AG04449 (cell line): Measurements from ENCODE around the gene KCNN3.

Source experiments
- CTCF ChIA-PET: fragments of 350-600 bp; formaldehyde crosslinking; extraction: SDS; loops from one replicate; lab custom pipeline; 2021; ENCODE audit warnings: antibody characterized with exemption; lab: Yijun Ruan, JAX
- POLR2A ChIA-PET: fragments of 400-600, 350-600 bp; formaldehyde crosslinking; extraction: SDS; loops from one replicate; lab custom pipeline; 2020; ENCODE audit warnings: antibody characterized with exemption, inconsistent platforms; lab: Yijun Ruan, JAX
- DNase-seq: peaks from one replicate; pipeline ENCODE4 v3.0.0-alpha.2; 2010; ENCODE audit warnings: low read depth, low spot score
- H3K4me3 ChIP-seq: 2 replicates; pipeline ENCODE4 v1.5.1; 2011; ENCODE audit warnings: low read depth, mild to moderate bottlenecking, control low read depth, low read length
- TF ChIP-seq, protein P1 (sequence below): IDR thresholded peaks from one replicate; pipeline ENCODE4 v1.5.1; 2011; ENCODE audit warnings: mild to moderate bottlenecking, moderate library complexity, low read length, control low read depth, inconsistent platforms; ENCODE audit not compliant: insufficient read depth; ENCODE audit errors: missing control alignments

KCNN3 gene

DNA sequence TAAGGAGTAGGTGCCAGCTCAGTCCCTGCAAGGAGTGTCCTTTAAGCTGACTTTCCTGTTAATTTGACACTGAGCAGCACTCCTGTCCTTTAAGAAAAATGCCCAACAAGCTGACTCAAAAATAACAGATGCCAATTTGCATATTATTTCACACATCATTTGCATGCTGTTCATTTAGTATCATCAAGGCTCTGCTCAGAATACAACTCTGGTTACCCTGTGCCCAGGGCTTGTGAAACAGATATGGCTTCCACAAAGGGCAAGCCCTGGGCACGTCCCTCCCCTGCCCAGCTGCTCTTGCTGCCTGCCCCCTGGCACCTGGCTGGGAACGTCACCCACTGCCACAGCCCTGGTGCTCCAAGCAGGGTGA lies 10.3 kb downstream of the KCNN3 start:
- ChIA-PET CTCF (interaction anchor here (1.0 to 2.9 kb wide), 4 partner anchors 10 to 21 kb away, joined by 3 to 14 read pairs (median 8); partner anchors contain the start of gene KCNN3), POLR2A (no interaction called here)
- no peak overlapping the region for H3K4me3 ChIP-seq
- TF ChIP-seq, protein P1, sequence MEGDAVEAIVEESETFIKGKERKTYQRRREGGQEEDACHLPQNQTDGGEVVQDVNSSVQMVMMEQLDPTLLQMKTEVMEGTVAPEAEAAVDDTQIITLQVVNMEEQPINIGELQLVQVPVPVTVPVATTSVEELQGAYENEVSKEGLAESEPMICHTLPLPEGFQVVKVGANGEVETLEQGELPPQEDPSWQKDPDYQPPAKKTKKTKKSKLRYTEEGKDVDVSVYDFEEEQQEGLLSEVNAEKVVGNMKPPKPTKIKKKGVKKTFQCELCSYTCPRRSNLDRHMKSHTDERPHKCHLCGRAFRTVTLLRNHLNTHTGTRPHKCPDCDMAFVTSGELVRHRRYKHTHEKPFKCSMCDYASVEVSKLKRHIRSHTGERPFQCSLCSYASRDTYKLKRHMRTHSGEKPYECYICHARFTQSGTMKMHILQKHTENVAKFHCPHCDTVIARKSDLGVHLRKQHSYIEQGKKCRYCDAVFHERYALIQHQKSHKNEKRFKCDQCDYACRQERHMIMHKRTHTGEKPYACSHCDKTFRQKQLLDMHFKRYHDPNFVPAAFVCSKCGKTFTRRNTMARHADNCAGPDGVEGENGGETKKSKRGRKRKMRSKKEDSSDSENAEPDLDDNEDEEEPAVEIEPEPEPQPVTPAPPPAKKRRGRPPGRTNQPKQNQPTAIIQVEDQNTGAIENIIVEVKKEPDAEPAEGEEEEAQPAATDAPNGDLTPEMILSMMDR, result no peak
- no peak for DNase-seq

DNA sequence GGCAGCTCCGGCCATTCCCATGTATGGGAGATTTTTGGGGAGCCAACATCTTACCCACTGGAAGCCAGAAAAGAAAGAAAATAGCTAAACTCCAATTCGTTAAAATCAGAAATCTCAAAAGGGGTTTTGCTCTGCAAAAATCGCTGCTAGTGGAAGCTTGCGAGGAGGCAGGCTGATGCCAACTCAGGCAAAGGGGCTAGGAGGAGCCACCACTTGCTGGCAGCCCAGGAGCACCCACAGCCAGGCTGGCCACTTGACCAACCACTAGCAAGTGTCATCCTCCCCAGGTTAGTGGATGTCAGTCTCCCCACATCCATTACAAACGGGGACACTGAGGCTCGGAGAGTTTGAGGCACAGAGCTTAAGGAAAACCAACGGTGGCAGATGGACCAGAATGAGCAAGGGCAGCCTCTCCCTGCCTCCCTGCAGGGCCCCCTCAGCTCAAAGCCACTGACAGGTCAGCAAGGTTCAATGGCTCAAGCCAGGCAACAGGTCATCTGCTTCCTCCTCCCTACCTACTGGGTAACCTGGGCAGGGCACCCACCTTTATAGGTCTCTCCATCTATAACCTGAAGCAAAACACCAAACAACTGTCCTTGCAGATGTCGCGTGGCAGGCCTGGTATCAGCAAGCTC lies 10.8 kb downstream of the KCNN3 start:
- TF ChIP-seq, protein P1, result no peak
- no peak overlapping the region for H3K4me3 ChIP-seq
- DNase-seq, result no peak
- ChIA-PET CTCF (interaction anchor here (1.5 to 2.9 kb wide), 4 partner anchors 10 to 299 kb away, joined by 3 to 14 read pairs (median 8); partner anchors contain the start of gene KCNN3), POLR2A (no interaction called here)

DNA sequence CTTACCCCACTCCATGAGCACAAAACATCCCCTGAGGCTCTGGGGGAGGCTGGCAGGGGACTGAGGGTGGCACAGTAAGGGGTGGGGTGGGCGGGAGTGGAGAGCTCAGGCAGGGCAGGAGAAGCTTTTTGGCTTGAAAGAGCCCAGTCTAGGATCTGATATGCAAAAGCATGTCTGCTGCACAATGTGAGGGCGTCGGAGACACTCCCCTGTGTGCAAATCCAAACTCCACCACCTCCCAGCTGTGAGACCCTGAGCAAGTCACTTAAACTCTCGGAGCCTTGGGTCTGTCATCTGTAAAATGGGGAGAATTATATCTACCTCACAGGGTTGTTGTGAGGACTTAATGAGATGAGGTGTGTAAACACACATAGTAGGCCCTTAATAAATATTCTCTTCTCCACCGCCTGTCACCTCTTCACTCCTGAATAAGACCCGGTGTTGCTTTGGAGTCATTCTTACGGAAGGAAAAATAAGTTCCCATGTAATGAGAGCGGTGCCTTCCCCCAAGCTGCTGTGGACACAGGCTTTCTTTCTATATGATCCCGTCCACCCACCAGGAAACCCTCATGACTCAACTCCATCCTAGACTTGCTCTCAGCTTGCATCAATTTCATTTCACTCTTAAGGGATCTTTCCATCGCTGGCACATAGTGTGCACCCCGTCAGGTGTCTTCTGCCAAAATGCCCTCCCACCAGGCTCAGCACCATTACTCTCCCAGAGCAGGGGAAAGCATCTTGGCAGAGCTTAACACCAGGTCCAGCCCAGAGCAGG lies 12.5 kb downstream of the KCNN3 start:
- ChIA-PET POLR2A (no interaction called here), CTCF (interaction anchor here (0.6 to 2.9 kb wide), 6 partner anchors 8 to 297 kb away, joined by 3 to 11 read pairs (median 3); no protein-coding TSS in a partner anchor)
- no peak overlapping the region for H3K4me3 ChIP-seq
- TF ChIP-seq, protein P1, result no peak
- no peak for DNase-seq

DNA sequence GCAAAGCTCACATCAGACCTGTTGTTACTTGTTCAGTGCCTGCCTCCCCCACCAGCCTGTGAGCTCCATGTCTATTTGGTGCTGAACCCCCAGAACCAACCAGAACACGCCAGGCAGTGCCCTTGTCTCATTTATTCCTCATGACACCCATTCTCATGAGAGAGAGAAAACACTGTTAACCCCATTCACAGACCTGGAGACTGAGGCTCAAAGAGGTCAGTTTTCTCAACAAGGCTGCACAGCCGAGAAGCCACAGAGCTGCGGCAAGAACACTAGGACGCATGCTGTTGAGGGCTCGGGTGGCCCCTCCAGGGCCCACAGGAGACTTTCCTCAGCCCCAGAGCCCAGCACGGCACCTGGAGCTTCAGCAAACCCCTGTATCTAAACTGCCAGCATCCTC lies 13.1 kb downstream of the KCNN3 start:
- ChIA-PET POLR2A (no interaction called here), CTCF (interaction anchor here (0.8 to 1.9 kb wide), 4 partner anchors 8 to 13 kb away, joined by 3 to 6 read pairs (median 5); partner anchors contain the start of gene KCNN3)
- no peak overlapping the region for H3K4me3 ChIP-seq
- DNase-seq, result no peak
- TF ChIP-seq, protein P1, result no peak

DNA sequence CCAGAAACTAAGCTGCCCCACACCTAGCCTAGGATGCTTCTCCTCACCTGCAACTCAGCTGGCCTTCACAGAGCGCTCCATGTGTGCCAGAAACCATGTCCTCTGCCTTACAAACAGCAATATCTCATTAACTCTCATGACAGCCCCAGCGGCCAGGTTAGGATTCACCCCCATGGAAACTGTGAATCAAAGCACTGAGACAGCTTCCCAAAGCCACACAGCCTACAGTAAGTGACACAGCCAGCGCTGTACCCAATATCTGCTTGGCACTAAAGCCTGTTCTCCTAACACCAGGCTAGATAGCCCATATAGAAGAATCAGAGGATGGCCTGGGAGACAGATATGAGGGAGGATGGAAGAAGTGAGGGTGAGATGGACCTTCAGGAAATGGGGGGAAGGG lies 13.5 kb downstream of the KCNN3 start:
- TF ChIP-seq, protein P1, result no peak
- no peak overlapping the region for H3K4me3 ChIP-seq
- no peak for DNase-seq
- ChIA-PET CTCF (interaction anchor here (1.1 to 1.9 kb wide), 4 partner anchors 8 to 13 kb away, joined by 5 to 6 read pairs (median 6); partner anchors contain the start of gene KCNN3), POLR2A (no interaction called here)

DNA sequence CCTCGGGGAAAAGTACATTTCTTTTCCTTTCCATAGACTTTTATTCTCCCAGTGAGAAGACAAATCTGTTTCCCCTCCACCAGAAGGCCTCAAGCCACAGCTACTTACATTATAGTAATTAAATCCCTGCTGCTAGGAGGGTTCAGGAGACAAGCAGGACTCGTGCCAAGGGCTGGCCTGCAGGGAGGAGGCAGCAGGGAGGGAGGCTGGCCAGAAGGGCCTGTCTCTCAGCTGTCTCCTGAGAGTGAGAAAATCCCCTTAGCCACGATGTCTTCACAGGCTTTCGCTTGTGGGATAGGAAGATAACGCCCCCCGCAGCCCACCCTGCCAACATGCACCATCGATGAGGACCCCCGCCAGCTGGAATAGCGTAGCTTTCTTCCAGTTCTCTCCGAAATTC lies 14.0 kb downstream of the KCNN3 start:
- POLR2A ChIA-PET, result no interaction called here

More for the DNA sequence above, 14.0 kb downstream of the KCNN3 start:
- no peak overlapping the region for H3K4me3 ChIP-seq
- TF ChIP-seq, protein P1, result no peak
- no peak for DNase-seq
- CTCF ChIA-PET, result interaction anchor here (1.1 to 1.3 kb wide), 3 partner anchors 10 to 14 kb away, joined by 5 to 6 read pairs (median 5); partner anchors contain the start of gene KCNN3
